Duodenal mucosa (tissue), 2 donors: Measurements from ENCODE around the gene GET3.
"Not testable (repeated sequence)": the region's sequence is repeated elsewhere in the genome, so short reads cannot be mapped to it uniquely, and the experiment has no call there.

Experiments
- H3K27ac ChIP-seq: one replicate; pipeline ENCODE4 v1.7.0; 2013; ENCODE audit warnings: low read depth, low read length
- H3K27me3 ChIP-seq, 2 donors: one replicate each; pipeline ENCODE4 v1.7.0; 2013; ENCODE audit warnings: low read length in 2 of 2, control low read depth in 1 of 2; ENCODE audit not compliant: insufficient read depth in 2 of 2, control insufficient read depth in 1 of 2
- H3K36me3 ChIP-seq, 2 donors: one replicate each; pipeline ENCODE4 v1.7.0; 2013; ENCODE audit warnings: low read length in 2 of 2, control low read depth in 1 of 2; ENCODE audit not compliant: insufficient read depth in 2 of 2, control insufficient read depth in 1 of 2
- H3K4me1 ChIP-seq, 2 donors: one replicate each; pipeline ENCODE4 v1.7.0; 2013; ENCODE audit warnings: low read length in 2 of 2, control low read depth in 1 of 2; ENCODE audit not compliant: insufficient read depth in 2 of 2, control insufficient read depth in 1 of 2
- H3K4me3 ChIP-seq, 2 donors: one replicate each; pipeline ENCODE4 v1.7.0; 2013; ENCODE audit warnings: low read length in 2 of 2, low read depth in 1 of 2
- H3K9ac ChIP-seq, 2 donors: one replicate each; pipeline ENCODE4 v1.7.0; 2013; ENCODE audit warnings: low read length in 2 of 2, low read depth in 1 of 2
- H3K9me3 ChIP-seq, 2 donors: one replicate each; pipeline ENCODE4 v1.7.0; 2013; ENCODE audit warnings: low read length in 2 of 2, control low read depth in 1 of 2; ENCODE audit not compliant: control insufficient read depth in 1 of 2

Gene GET3

DNA sequence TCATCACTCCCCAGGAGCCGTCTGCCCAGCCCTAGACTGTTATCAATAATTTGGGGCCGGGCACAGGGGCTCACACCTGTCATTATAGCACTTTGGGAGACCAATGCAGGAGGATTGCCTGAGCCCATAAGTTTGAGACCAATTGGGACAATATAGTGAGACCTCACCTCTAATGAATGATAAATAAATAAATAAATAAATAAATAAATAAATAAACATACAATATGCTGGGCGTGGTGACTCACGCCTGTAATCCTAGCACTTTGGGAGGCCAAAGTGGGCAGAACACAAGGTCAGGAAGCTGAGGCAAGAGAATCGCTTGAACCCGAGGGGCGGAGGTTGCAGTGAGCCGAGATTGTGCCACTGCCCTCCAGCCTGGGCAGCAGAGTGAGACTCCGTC lies 24.0 kb upstream of the GET3 start:
- H3K9me3 ChIP-seq, H3K9ac ChIP-seq, H3K27ac ChIP-seq, H3K27me3 ChIP-seq, H3K4me3 ChIP-seq, H3K4me1 ChIP-seq: not testable (repeated sequence)
- peaks cover 32 to 69% of the 10 kb centered on the region in 2 donors for H3K36me3 ChIP-seq

DNA sequence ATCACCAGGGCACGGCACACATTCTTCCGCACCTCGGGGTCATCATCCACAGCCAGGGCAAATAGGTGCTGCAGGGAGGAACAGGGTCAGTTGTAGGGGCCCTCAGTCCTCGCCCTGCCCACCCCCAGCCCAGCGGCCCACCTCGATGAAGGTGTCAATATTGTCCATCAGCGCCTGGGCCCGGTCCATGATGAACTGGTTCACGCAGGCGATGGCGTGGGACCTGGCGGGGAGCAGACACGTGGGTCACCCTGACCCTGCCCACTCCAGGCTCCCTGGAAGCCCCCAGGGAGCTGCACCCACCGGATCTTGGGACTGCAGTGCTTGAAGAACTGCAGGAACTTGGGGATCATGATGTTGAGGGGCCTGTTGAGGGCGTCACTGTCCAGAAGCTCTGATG lies 22.2 kb upstream of the GET3 start:
- Histone ChIP-seq H3K36me3 (peaks cover 37 to 68% of the 10 kb centered on the region in 2 donors), H3K9ac (no peak overlapping the region), H3K4me3 (no peak overlapping the region), H3K27ac (no peak overlapping the region), H3K4me1 (no peaks in the 10 kb centered on the region), H3K27me3 (no peaks in the 10 kb centered on the region), H3K9me3 (no peaks in the 10 kb centered on the region)

DNA sequence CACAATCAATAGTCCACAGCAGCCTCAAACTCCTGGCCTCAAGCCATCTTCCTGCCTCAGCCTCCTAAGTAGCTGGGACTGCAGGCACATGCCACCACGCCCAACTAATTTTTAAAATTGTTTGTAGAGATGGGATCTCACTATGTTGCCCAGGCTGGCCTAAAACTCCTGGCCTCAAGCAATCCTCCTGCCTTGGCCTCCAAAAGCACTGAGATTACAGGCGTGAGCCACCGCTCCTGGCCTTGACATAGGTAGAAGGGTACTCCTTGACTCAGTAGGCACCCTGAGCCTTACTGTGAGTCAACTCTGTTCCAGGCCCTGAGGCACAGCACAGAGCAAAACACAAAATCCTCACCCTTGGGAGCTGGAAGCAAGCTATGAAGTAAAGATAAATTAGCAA lies 21.4 kb upstream of the GET3 start:
- peaks cover 31 to 60% of the 10 kb centered on the region in 2 donors for H3K36me3 ChIP-seq
- peaks cover 6 to 8% of the 10 kb centered on the region in 2 donors for H3K4me1 ChIP-seq
- no peaks in the 10 kb centered on the region for H3K27me3 ChIP-seq
- no peak overlapping the region for H3K9ac ChIP-seq
- H3K4me3 ChIP-seq = no peak overlapping the region
- H3K9me3 ChIP-seq = no peaks in the 10 kb centered on the region
- H3K27ac ChIP-seq = no peak overlapping the region

DNA sequence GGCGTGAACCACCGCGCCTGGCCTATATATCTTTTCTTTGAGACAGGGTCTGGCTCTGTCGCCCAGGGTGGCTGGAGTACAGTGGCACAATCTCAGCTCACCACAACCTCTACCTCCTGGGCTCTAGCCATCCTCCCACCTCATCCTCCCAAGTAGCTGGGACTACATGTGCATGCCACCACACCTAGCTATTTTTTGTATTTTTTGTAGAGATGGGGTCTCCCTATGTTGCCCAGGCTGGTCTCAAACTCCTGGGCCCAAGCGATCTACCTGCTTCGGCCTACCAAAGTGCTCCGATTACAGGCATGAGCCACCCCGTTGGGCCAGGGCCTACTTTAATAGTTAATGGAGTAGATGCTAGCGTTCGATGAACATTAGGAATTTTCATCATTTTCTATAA lies 17.0 kb upstream of the GET3 start:
- H3K27me3 ChIP-seq = no peaks in the 10 kb centered on the region
- no peak overlapping the region for H3K27ac ChIP-seq
- H3K36me3 ChIP-seq = peaks cover 11 to 28% of the 10 kb centered on the region in 2 donors
- H3K9ac ChIP-seq = peak overlapping the region in 1 of 2 donors; percentile 94
- peaks cover 14 to 31% of the 10 kb centered on the region in 2 donors for H3K4me1 ChIP-seq
- no peaks in the 10 kb centered on the region for H3K9me3 ChIP-seq
- peak overlapping the region in 1 of 2 donors; percentile 77 for H3K4me3 ChIP-seq

DNA sequence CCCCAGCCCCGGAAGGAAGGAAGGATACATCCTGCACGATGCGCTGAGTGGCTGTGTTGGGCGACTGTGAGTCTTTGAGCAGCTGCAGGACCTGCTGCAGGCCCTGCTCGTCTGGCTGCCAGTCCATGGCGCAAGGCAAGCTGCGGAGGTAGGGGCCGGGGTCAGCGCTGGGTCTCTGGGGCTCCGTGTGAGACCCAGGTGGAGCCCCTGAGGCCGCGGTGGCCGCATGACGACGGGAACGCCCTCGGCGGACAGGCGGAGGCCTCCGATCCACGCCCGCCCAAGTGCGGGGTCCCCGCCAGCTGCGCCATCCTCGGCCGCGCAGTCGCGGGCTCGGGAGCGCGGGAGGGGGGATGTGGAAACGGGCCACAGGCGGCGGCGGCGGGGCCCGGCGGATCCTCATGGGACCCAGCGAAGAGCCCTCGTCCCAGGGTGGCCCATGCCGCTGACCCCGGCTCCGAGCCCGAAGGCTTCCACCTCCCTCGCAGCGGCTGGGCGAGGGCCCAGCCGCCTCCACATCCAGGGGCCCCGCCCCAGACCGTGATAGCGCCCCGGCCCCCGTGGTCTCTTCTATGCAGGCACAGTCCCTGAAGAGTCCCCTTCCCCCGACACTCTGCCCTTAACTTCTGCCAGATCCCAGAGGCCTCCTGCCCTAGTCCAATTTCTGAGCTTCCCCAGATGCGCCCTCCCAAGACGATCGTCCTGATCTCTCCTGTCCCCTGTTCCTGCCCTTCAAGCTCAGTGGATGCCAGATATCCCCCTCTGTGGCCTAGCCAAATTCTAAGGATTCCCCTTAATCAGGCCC lies 16.2 kb upstream of the GET3 start:
- H3K27me3 ChIP-seq = no peaks in the 10 kb centered on the region
- H3K4me1 ChIP-seq = peaks cover 14 to 31% of the 10 kb centered on the region in 2 donors
- H3K9me3 ChIP-seq = no peaks in the 10 kb centered on the region
- H3K36me3 ChIP-seq = peaks cover 11 to 21% of the 10 kb centered on the region in 2 donors
- peak overlapping the region; percentile 91 to 94 for H3K9ac ChIP-seq
- peak overlapping the region; percentile 77 to 92 for H3K4me3 ChIP-seq
- peak overlapping the region; percentile 70 for H3K27ac ChIP-seq

DNA sequence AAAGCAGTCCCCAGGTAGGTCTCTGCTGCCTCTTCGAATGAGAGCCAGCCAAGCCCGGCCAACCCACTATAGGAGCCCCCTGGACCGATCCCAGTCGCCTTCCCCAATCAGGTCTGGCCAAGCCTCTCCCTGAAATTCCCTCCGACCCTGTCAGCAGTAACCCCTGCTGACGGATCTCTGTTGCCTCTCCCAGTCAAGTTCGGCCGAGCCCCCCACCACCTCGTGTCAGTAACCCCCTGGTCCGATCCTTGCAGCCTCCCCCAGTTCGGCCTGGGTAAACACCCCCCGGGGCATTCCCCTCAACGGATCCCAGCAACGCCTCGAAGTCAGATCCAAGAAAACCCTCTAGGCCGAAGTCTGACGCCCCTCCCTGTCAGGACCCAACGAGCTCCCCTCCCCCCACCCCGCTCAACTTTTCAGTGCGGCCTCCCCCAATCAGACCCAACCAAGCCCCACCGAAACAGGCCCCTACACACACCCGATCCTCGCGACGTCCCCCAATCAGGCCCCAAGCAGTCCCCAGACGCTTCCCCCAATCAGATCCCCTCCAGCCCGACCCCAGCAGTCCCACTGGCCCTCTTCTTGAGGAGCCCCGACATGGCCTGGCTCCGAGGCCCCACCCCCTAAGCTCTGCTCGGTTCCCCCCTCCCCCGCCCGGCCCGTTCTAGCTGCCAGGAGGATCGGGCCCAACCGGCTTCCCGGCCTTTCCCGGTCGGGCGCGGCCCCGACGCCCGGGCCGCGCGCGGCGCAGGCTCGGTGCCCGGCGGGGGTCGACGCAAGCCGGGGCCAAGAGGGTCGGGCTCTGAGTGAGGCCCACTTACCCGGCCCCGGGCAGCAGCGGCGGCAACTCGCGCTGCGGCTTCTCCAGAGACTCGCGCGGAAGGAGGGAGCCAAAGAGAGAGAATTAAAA lies 15.4 kb upstream of the GET3 start:
- Histone ChIP-seq H3K27me3 (no peaks in the 10 kb centered on the region), H3K27ac (peak overlapping the region; percentile 84), H3K36me3 (peaks cover 8 to 14% of the 10 kb centered on the region in 2 donors), H3K9me3 (no peaks in the 10 kb centered on the region), H3K9ac (peak overlapping the region; percentile 91 to 94), H3K4me1 (peaks cover 14 to 31% of the 10 kb centered on the region in 2 donors), H3K4me3 (peak overlapping the region; percentile 77 to 92)

DNA sequence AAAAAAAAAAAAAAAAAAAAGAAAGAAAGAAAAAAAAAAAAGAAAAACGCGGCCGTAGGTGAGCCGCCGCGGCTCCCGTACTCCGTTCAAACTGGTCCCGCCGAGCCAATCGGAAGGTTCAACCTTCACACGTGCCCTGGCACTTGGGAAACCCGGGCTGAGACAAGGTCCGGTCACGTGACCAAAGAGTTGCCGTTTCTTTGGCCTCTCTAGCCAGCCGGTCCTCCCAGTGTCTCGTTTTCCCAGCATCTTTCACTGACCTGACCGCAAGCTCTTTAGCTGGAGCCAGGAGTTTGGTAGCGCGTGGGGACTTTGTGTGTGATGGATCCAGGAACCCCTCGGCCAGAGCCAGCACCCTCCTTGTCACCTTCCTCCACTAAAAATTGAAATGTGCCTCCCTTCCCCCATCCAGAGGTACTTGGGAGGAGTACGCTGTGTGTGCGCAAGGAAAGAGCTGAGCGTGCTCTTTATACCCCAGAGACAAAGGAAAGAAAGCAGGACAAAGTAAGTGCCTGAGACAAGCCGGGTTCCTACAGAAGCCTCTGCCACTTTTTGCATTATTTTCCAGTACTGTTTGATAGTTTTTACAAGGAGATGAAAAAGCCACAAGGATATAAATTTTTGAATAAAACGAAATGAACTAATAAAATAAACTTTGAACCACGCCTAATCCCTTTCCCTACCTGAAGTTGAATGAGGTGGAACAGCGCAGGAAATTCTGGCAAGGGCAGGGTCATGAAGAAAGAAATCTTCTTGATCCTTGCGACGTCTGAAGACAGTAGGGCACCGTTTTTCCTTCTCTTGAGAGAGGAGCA lies 14.5 kb upstream of the GET3 start:
- peak overlapping the region; percentile 77 to 92 for H3K4me3 ChIP-seq
- H3K9me3 ChIP-seq = no peaks in the 10 kb centered on the region
- H3K27ac ChIP-seq = no peak overlapping the region
- no peaks in the 10 kb centered on the region for H3K27me3 ChIP-seq
- peak overlapping the region; percentile 91 to 94 for H3K9ac ChIP-seq
- peaks cover 8 to 13% of the 10 kb centered on the region in 2 donors for H3K36me3 ChIP-seq
- peaks cover 14 to 31% of the 10 kb centered on the region in 2 donors for H3K4me1 ChIP-seq

DNA sequence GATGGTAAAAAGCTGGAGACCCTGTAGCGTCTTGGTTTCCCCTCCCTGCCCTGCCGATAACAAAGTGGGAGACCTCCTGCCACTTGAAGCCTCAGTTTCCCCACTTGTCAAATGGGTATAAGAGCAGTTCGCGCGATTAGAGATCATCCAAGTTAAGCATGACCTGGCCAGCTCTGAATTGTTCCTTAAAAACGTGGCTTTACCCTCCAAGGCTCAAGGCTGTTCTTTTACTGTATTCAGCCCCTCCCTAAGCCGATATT lies 14.0 kb upstream of the GET3 start:
- H3K9ac ChIP-seq = peak overlapping the region; percentile 86 to 94
- no peaks in the 10 kb centered on the region for H3K27me3 ChIP-seq
- peaks cover 8 to 18% of the 10 kb centered on the region in 2 donors for H3K36me3 ChIP-seq
- peak overlapping the region; percentile 77 to 92 for H3K4me3 ChIP-seq
- H3K27ac ChIP-seq = no peak overlapping the region
- H3K9me3 ChIP-seq = no peaks in the 10 kb centered on the region
- H3K4me1 ChIP-seq = peaks cover 14 to 31% of the 10 kb centered on the region in 2 donors

DNA sequence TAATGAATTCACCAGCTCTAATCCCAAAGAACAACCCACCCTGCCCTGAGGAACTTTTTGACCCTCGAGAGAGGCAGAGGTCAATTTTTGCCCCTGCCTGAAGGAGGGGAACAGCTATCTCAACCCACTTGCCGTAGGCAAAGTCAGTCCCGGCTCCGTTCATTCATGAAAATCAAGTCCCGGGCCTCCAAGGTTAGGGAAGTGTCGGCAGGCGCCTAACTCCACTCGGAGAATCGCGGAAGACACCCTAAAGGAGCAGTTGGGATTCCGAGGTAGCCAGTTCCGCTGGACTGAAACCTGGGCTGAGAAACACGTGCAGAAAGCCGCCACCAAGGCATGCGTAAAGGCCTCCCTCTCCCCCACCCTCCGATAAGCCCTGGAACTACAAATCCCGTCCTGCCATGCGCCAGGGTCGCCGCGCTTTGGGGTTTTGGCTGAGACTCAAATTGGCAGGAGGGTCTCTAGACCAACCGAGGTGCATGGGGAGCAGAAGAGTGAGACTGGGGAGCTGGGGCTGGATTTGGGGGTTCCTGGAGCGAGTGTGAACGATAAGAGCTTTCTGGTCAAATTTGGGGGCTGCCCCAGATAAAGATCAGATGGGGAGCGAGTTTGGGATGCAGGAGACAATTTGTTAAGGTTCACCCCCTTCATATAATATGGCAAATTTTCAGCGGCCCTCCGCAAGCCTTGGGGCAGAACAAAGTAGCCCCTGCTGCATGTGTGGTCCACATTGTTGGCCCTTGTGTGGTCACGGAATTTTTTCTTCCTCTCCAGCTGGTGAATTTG lies 13.5 kb upstream of the GET3 start, which contains the start of gene TNPO2:
Gene TNPO2 (minus strand): TSS at position 292 of the 786 bp plus-strand sequence. CDS start 2,955 bp downstream, outside the sequence.
- Histone ChIP-seq H3K9me3 (no peaks in the 10 kb centered on the region), H3K4me3 (peak within 1 kb of the TSS; percentile 77 to 92), H3K9ac (peak within 1 kb of the TSS; percentile 86 to 94), H3K36me3 (peaks cover 4 to 17% of the 10 kb centered on the region in 2 donors), H3K4me1 (peaks cover 14 to 31% of the 10 kb centered on the region in 2 donors), H3K27ac (no peak within 1 kb of the TSS), H3K27me3 (no peaks in the 10 kb centered on the region)
